Fibroblast of the aortic adventitia (primary cell): ENCODE data around the gene TCERG1. TPM values are rescaled to one million over a fixed set of nuclear protein-coding genes. Genes with fewer than 3 reads are reported as not detected.

ENCODE experiments used
- DNase-seq: peaks from one replicate; pipeline ENCODE4 v3.0.0-alpha.2; 2010; ENCODE audit warnings: low read depth
- H3K4me3 ChIP-seq: 2 replicates; pipeline ENCODE4 v1.5.1; 2011; ENCODE audit warnings: low read depth, mild to moderate bottlenecking, control low read depth, low read length, moderate library complexity
- CTCF ChIP-seq: IDR thresholded peaks from 2 replicates; pipeline ENCODE4 v1.5.1; 2011; ENCODE audit warnings: mild to moderate bottlenecking, low read length, control low read depth, inconsistent platforms; ENCODE audit not compliant: insufficient read depth
- total RNA-seq: library from RNA; depleted of rRNA; stranded (reverse); fragments of >200 nt; gene quantifications from 2 replicates; pipeline ENCODE4 v1.2.3, GENCODE V29; 2012; ENCODE audit warnings: low replicate concordance

Gene TCERG1
- 58.7 and 66.4 TPM in 2 replicates for total RNA-seq

- peak; percentile 100 for DNase-seq
- H3K4me3 ChIP-seq, result peak within 1 kb of the TSS; percentile 92
- peak; percentile 67 for TF ChIP-seq CTCF
Observed at GRCh38 chr5:146446861-146447733, at the start of gene TCERG1. Gene TCERG1 (plus strand): TSS chr5:146447333. CDS start chr5:146447350, 17 bp downstream.

GRCh38 chr5:146398826-146399225, 48.3 kb upstream of the TCERG1 start:
- no peak overlapping the region for H3K4me3 ChIP-seq
- TF ChIP-seq CTCF, result no peak
- DNase-seq, result no peak

- H3K4me3 ChIP-seq, result no peak overlapping the region
- no peak for TF ChIP-seq CTCF
- DNase-seq, result no peak
Observed at GRCh38 chr5:146399481-146399880, 47.7 kb upstream of the TCERG1 start.

- no peak for TF ChIP-seq CTCF
Observed at GRCh38 chr5:146400201-146400600, 46.9 kb upstream of the TCERG1 start.

GRCh38 chr5:146401021-146401420, 46.1 kb upstream of the TCERG1 start:
- no peak for TF ChIP-seq CTCF
- no peak overlapping the region for H3K4me3 ChIP-seq
- DNase-seq, result no peak

More at GRCh38 chr5:146400201-146400600, 46.9 kb upstream of the TCERG1 start:
- DNase-seq, result no peak
- H3K4me3 ChIP-seq, result no peak overlapping the region

- DNase-seq, result no peak
- H3K4me3 ChIP-seq, result no peak overlapping the region
- no peak for TF ChIP-seq CTCF
Observed at GRCh38 chr5:146402949-146403348, 44.2 kb upstream of the TCERG1 start.
